AG04449 (cell line): ENCODE measurements around the gene RBM47.
A peak's percentile ranks its signal among the peaks of the same experiment; 100 is the strongest.

Experiments used
- CTCF ChIA-PET: fragments of 350-600 bp; formaldehyde crosslinking; extraction: SDS; loops from one replicate; lab custom pipeline; 2021; ENCODE audit warnings: antibody characterized with exemption; lab: Yijun Ruan, JAX
- POLR2A ChIA-PET: fragments of 400-600, 350-600 bp; formaldehyde crosslinking; extraction: SDS; loops from one replicate; lab custom pipeline; 2020; ENCODE audit warnings: antibody characterized with exemption, inconsistent platforms; lab: Yijun Ruan, JAX
- DNase-seq: peaks from one replicate; pipeline ENCODE4 v3.0.0-alpha.2; 2010; ENCODE audit warnings: low read depth, low spot score
- H3K4me3 ChIP-seq: 2 replicates; pipeline ENCODE4 v1.5.1; 2011; ENCODE audit warnings: low read depth, mild to moderate bottlenecking, control low read depth, low read length
- TF ChIP-seq, protein P1 (sequence below): IDR thresholded peaks from one replicate; pipeline ENCODE4 v1.5.1; 2011; ENCODE audit warnings: mild to moderate bottlenecking, moderate library complexity, low read length, control low read depth, inconsistent platforms; ENCODE audit not compliant: insufficient read depth; ENCODE audit errors: missing control alignments

The RBM47 gene

DNA sequence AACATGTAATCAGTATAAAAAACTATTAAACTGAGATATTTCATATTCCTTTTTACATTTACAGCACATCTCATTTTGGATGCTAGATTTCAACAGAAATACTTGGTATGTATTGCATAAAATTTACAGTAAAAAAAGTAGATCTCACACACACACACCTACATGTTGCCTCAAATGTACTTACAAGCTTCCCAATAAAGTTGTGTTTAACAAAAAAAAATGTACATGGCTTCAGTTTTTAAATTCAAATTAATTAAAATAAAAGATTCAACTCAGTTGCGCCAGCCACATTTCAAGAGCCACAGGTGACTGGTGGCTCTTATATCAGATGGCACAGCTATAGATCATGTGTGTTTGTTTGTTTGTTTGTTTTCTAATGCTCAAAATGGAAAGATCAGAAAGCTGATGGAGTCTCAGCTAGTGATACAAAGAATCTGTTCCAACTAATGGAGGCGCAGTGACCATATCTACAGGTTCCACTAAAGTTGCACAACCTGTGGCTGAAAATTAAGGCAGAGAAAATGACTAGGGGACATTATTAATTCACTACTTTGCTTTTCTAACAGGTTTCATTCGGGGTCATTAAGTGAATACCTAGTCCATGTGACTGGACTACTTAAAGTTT, 45.0 kb downstream of the RBM47 start:
- DNase-seq, result no peak
- H3K4me3 ChIP-seq, result no peak overlapping the region
- CTCF ChIA-PET, result no interaction called here
- POLR2A ChIA-PET, result no interaction called here
- TF ChIP-seq, protein P1, sequence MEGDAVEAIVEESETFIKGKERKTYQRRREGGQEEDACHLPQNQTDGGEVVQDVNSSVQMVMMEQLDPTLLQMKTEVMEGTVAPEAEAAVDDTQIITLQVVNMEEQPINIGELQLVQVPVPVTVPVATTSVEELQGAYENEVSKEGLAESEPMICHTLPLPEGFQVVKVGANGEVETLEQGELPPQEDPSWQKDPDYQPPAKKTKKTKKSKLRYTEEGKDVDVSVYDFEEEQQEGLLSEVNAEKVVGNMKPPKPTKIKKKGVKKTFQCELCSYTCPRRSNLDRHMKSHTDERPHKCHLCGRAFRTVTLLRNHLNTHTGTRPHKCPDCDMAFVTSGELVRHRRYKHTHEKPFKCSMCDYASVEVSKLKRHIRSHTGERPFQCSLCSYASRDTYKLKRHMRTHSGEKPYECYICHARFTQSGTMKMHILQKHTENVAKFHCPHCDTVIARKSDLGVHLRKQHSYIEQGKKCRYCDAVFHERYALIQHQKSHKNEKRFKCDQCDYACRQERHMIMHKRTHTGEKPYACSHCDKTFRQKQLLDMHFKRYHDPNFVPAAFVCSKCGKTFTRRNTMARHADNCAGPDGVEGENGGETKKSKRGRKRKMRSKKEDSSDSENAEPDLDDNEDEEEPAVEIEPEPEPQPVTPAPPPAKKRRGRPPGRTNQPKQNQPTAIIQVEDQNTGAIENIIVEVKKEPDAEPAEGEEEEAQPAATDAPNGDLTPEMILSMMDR, result no peak

GRCh38 chr4:40583850-40584439, 45.7 kb downstream of the RBM47 start:
- POLR2A ChIA-PET, result no interaction called here
- TF ChIP-seq, protein P1, result no peak
- H3K4me3 ChIP-seq, result no peak overlapping the region
- CTCF ChIA-PET, result no interaction called here
- no peak for DNase-seq

DNA sequence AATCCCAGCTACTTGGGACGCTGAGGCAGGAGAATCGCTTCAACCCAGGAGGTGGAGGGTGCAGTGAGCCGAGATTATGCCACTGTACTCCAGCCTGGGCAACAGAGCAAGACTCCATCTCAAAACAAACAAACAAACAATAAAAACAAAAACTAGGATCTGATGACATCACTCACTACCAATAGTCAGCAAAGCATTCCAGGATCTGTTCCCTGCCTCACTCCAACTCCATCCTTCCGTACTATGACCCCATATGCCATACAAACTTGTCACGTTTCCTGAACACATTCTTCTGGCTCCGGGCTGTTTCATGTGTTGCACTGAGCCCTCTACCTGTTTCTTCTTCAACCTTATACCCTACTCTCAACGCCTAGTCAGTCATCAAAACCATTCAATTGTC, 47.3 kb downstream of the RBM47 start:
- POLR2A ChIA-PET, result no interaction called here
- TF ChIP-seq, protein P1, result no peak
- DNase-seq, result no peak
- CTCF ChIA-PET, result no interaction called here
- no peak overlapping the region for H3K4me3 ChIP-seq

GRCh38 chr4:40581254-40582140, 48.2 kb downstream of the RBM47 start:
- POLR2A ChIA-PET, result no interaction called here
- H3K4me3 ChIP-seq, result no peak overlapping the region
- no peak for DNase-seq
- TF ChIP-seq, protein P1, result no peak
- CTCF ChIA-PET, result interaction anchor here (1.1 kb wide), 1 partner anchor 14 kb away, joined by 3 read pairs; no protein-coding TSS in a partner anchor

DNA sequence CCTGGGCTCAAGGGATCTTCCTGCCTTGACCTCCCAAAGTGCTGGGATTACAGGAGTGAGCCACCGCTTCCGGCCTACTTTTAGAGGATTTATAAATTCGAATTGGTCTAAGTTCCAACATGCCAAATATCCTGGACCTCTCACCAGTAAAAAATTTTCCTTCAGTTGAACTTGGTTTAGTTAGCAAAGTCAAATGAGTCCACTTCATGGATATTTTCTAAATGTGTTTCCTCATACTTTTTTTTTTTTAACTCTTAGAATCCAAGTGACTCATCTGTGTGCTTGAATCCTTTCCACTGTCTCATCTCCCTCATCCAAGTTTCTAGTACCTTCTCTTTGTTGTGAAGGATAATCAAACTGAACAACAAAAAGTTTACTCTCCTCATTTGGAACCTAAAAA, 49.7 kb downstream of the RBM47 start:
- POLR2A ChIA-PET, result no interaction called here
- DNase-seq, result peak; percentile 69
- CTCF ChIA-PET, result no interaction called here
- H3K4me3 ChIP-seq, result no peak overlapping the region
- TF ChIP-seq, protein P1, result no peak
